ENCODE results near the gene ANO7. TPM values are rescaled to one million over a fixed set of nuclear protein-coding genes. Genes with fewer than 3 reads are reported as not detected.

Gene ANO7
- total and polyA plus RNA-seq, 2 experiments from 2014 or later: 2.8 to 3.4 TPM

GRCh38 chr2:241268716-241269445 is 80.4 kb downstream of the ANO7 start:
- no peak overlapping the region for H3K27ac ChIP-seq
- no peaks in the 10 kb centered on the region for H3K9me3 ChIP-seq (ENCODE audit: low read depth)
- no peaks in the 10 kb centered on the region for H3K27me3 ChIP-seq
- TF ChIP-seq CTCF (IDR thresholded peaks at IDR 0.05; ENCODE audit: low read depth, low read length): no peak
- H3K36me3 ChIP-seq: peaks cover 29% of the 10 kb centered on the region
- H3K4me3 ChIP-seq: no peak overlapping the region
- no peak for DNase-seq (ENCODE audit: low read depth in 1 of 2, low spot score in 1 of 2)
- peaks cover 15% of the 10 kb centered on the region for H3K4me1 ChIP-seq (ENCODE audit: low read depth)

DNA sequence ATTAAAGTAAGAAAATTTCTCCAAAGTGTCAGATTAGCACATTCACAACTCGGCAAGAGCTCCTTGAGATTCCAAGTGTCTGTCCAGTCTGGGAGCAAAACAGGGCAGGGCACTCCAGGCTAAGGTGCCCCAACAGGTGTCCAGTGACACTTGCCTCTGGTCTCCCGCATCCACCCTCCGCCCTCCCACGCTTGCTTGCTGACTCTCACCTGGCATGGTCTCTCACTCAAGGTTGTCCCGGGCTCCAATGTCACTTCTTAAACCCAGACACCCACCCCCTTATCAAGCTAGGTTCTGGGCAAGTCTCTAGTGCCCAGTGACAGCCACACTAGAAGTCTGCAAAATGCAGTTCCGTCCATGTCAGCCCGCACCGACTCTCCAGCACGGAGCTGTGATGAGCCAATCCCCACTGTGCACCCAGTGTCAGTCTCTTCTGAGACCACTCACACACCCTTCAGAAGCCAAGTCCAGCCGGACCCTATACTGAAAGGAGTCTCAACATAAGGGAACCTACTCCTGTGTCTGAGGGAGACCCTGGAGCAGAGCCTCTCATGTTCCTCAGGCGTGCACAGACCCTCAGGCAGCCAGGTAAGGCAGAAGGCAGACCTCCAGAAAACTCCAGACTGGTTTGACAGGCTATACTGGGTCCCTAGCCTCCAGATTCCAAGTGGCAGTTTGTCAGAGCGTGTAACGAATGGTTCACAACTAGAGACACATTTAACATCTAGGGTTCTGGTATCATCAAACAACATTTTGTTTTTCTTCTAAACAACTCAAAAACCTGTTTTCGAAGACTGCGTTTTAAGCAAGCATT is 81.4 kb downstream of the ANO7 start:
- H3K36me3 ChIP-seq: peaks cover 21% of the 10 kb centered on the region
- H3K4me3 ChIP-seq: no peak overlapping the region
- H3K27ac ChIP-seq: no peak overlapping the region
- no peak for DNase-seq (ENCODE audit: low read depth in 1 of 2, low spot score in 1 of 2)
- H3K9me3 ChIP-seq (ENCODE audit: low read depth): no peaks in the 10 kb centered on the region
- peaks cover 15% of the 10 kb centered on the region for H3K4me1 ChIP-seq (ENCODE audit: low read depth)
- H3K27me3 ChIP-seq: no peaks in the 10 kb centered on the region
- no peak for TF ChIP-seq CTCF (IDR thresholded peaks at IDR 0.05; ENCODE audit: low read depth, low read length)

DNA sequence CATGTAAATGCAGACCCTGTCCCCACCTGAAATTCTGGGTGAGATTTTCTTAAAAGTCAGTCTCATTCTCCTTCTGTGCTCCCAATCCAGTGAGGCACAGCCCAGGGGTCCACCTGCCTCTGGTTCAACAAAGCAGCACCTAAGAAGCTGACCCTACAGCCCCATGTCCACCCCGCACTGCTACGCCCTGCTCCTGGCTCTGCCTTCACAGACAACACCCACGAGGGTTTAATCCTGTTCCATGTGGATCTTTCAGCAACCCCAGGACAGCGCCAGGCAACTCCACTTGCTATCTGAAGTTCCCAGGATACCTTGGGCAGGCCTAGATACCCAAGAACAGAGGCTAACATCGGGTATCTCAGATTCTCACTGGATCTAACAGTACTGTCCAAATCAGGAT is 82.1 kb downstream of the ANO7 start:
- no peaks in the 10 kb centered on the region for H3K27me3 ChIP-seq
- TF ChIP-seq CTCF (IDR thresholded peaks at IDR 0.05; ENCODE audit: low read depth, low read length): no peak
- H3K4me1 ChIP-seq (ENCODE audit: low read depth): peaks cover 15% of the 10 kb centered on the region
- no peak overlapping the region for H3K4me3 ChIP-seq
- H3K9me3 ChIP-seq (ENCODE audit: low read depth): no peaks in the 10 kb centered on the region
- peaks cover 15% of the 10 kb centered on the region for H3K36me3 ChIP-seq
- H3K27ac ChIP-seq: no peak overlapping the region
- no peak for DNase-seq (ENCODE audit: low read depth in 1 of 2, low spot score in 1 of 2)

DNA sequence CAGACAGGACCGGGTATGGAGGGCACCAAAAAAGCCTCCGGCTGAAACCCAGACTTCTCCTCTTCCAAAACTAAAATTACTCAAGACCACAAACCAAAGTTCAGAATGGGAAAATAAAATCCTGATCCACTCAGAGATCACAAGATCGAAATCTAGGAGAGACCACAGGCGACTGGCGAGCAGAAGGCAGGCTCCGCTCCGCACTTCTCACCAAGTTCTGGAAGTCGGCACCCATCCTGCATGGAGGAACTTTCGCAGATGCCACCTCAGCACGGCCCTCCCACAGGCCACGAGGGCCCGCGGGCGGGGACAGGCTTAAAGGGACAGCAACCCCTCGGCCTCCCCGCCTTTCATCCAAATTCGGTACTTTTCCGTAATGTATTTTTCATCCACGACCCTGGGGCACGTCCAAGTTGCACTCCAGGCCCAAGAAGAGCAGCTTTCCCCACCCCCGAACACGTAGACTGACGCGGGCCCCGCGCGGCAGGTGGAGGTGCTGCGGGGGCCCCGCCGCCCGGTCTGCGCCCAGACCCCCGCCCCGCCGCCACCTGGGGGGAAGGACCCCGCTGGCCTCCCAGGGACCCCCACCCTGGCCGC is 83.3 kb downstream of the ANO7 start:
- Histone ChIP-seq H3K9me3 (ENCODE audit: low read depth) (no peaks in the 10 kb centered on the region), H3K4me3 (peak overlapping the region; percentile 99), H3K27me3 (no peaks in the 10 kb centered on the region), H3K27ac (peak overlapping the region; percentile 89), H3K36me3 (peaks cover 2% of the 10 kb centered on the region), H3K4me1 (ENCODE audit: low read depth) (peaks cover 15% of the 10 kb centered on the region)
- TF ChIP-seq CTCF (IDR thresholded peaks at IDR 0.05; ENCODE audit: low read depth, low read length): no peak
- peak; percentile 79 to 87 for DNase-seq (ENCODE audit: low read depth in 1 of 2, low spot score in 1 of 2)

DNA sequence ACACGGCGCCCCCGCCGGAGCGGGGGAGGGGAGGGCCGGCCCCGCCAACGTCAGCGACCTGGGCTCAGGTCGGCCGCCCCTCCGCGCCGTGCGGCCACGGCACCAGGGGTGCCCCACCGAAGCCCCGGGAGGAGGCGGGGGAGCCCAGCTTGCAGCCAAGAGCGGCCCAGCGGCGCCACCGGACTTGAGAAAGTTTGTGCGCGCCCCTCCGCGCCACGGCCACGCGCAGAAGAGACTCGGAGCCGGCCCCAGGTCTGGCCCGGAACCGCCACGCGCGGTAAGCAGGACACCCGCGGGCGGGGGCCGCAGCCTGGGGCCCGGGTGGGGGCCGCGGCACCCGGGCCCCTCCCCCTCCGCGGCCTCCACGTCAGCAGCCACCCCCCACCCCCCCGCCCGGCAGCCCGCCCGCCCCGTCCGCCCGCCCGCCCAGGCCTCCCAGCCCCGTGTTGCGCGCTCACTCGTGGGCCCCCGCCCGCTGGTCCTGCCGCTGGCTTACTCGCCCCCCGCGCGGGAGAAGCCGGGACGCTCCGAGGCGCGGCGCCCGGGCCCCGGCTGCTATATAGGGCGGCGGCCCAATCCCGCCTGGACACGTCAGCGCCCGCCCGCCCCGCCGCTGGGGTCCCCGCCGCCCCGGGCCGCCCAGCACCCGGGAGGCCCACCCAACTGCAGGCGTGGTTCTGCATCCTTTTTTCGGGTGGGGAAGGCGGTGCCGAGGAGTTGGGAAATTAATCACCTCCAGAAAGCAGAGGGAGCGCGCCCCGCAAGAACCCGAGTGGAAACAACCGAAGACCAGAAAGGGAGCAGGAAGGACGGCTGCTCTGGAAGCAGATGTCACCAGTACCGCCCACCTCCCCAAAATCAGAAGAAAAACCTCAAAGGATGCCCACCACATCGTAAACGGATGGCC is 84.1 kb downstream of the ANO7 start:
- Histone ChIP-seq H3K27ac (peak overlapping the region; percentile 89), H3K9me3 (ENCODE audit: low read depth) (no peaks in the 10 kb centered on the region), H3K27me3 (no peaks in the 10 kb centered on the region), H3K36me3 (no peaks in the 10 kb centered on the region), H3K4me3 (peak overlapping the region; percentile 99), H3K4me1 (ENCODE audit: low read depth) (peaks cover 15% of the 10 kb centered on the region)
- TF ChIP-seq CTCF (IDR thresholded peaks at IDR 0.05; ENCODE audit: low read depth, low read length): no peak
- peak; percentile 76 to 82 for DNase-seq (ENCODE audit: low read depth in 1 of 2, low spot score in 1 of 2)

All from cardiac muscle cell (in vitro differentiated cells and primary cell).